Endothelial cell of umbilical vein (primary cell): Measurements from ENCODE around the gene PDK3.

ENCODE experiments used
- EZH2 ChIP-seq: IDR thresholded peaks from 2 replicates; pipeline ENCODE4 v1.6.1; 2012; ENCODE audit warnings: borderline replicate concordance, low read depth, mild to moderate bottlenecking, moderate library complexity, low read length, inconsistent platforms; ENCODE audit not compliant: severe bottlenecking
- FOS ChIP-seq: IDR thresholded peaks from 2 replicates; pipeline ENCODE4 v1.6.1; 2011; ENCODE audit warnings: mild to moderate bottlenecking, low read length, moderate library complexity, borderline replicate concordance; ENCODE audit not compliant: insufficient read depth
- GATA2 ChIP-seq: IDR thresholded peaks from 2 replicates; pipeline ENCODE4 v1.7.0; 2011; ENCODE audit warnings: low read depth, mild to moderate bottlenecking, moderate library complexity, mixed read lengths, low read length; ENCODE audit not compliant: insufficient read length, insufficient read depth
- JUN ChIP-seq: IDR thresholded peaks from 2 replicates; pipeline ENCODE4 v1.6.1; 2011; ENCODE audit warnings: borderline replicate concordance, low read depth; ENCODE audit not compliant: insufficient read length, insufficient read depth
- MYC ChIP-seq: IDR thresholded peaks from one replicate; pipeline ENCODE4 v1.6.1; 2011; ENCODE audit warnings: mild to moderate bottlenecking, low read depth, low read length
- POLR2A ChIP-seq: IDR thresholded peaks from 2 replicates; pipeline ENCODE4 v1.6.1; 2012; ENCODE audit warnings: low read depth, mild to moderate bottlenecking, control low read depth, low read length
- POLR2AphosphoS5 ChIP-seq: IDR thresholded peaks from 2 replicates; pipeline ENCODE4 v1.6.1; 2012; ENCODE audit warnings: low read depth, mild to moderate bottlenecking, control low read depth, low read length, moderate library complexity; ENCODE audit not compliant: insufficient read depth
- TF ChIP-seq, protein P1 (sequence below), 2 donors: IDR thresholded peaks; 1 replicate in 1 of 2; 2 replicates in 1 of 2; pipeline ENCODE4 v1.5.1; 2011; ENCODE audit warnings: low read length in 2 of 2, mild to moderate bottlenecking in 2 of 2, moderate library complexity in 2 of 2, control low read depth in 1 of 2, inconsistent platforms in 1 of 2, low read depth in 1 of 2; ENCODE audit not compliant: insufficient read depth in 1 of 2; ENCODE audit errors: extremely low read depth in 1 of 2
- TF ChIP-seq, protein P2 (sequence below): IDR thresholded peaks from 2 replicates; pipeline ENCODE4 v1.6.1; 2011; ENCODE audit not compliant: insufficient read depth, insufficient read length

DNA sequence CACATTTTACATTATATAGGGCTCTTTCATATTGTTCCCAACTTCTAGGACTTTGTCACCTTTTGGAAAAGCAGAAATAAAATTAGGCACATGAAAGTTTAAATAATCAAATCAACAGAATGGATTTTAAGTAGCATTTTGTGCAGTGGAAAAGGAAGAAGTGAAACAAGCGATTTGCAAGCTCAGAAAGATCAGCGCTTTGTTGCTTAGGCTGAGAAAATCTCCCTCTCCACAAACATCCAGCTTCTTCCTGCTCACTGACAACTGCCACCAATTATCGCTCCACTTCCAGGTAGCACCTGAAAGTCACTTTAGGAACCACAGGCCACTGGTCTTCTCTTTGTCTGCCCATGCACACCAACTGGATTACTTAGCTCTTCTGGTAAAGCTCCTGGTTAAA, 2.0 kb upstream of the PDK3 start:
- TF ChIP-seq, protein P1, sequence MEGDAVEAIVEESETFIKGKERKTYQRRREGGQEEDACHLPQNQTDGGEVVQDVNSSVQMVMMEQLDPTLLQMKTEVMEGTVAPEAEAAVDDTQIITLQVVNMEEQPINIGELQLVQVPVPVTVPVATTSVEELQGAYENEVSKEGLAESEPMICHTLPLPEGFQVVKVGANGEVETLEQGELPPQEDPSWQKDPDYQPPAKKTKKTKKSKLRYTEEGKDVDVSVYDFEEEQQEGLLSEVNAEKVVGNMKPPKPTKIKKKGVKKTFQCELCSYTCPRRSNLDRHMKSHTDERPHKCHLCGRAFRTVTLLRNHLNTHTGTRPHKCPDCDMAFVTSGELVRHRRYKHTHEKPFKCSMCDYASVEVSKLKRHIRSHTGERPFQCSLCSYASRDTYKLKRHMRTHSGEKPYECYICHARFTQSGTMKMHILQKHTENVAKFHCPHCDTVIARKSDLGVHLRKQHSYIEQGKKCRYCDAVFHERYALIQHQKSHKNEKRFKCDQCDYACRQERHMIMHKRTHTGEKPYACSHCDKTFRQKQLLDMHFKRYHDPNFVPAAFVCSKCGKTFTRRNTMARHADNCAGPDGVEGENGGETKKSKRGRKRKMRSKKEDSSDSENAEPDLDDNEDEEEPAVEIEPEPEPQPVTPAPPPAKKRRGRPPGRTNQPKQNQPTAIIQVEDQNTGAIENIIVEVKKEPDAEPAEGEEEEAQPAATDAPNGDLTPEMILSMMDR (IDR thresholded peaks at IDR 0.05; ENCODE audit: extremely low read depth in 1 of 2, insufficient read depth in 1 of 2, low read depth in 1 of 2, low read length in 2 of 2) = no peak
- TF ChIP-seq POLR2A (no peak), POLR2AphosphoS5 (no peak), EZH2 (no peak), GATA2 (no peak), MYC (no peak), FOS (no peak), JUN (no peak)
- TF ChIP-seq, protein P2, sequence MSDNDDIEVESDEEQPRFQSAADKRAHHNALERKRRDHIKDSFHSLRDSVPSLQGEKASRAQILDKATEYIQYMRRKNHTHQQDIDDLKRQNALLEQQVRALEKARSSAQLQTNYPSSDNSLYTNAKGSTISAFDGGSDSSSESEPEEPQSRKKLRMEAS = no peak
